HEK293 (cell line): ENCODE data around the gene RPL35.

ENCODE experiments used
- SP2 ChIP-seq: fragments of 450-650 bp; formaldehyde crosslinking; IDR thresholded peaks from 2 replicates; pipeline ENCODE4 v1.5.1; 2016; ENCODE audit warnings: missing biosample characterization, missing genetic modification characterization
- TCF7L2 ChIP-seq: IDR thresholded peaks from 2 replicates; pipeline ENCODE4 v1.6.1; 2011; ENCODE audit warnings: low read depth, mild to moderate bottlenecking, inconsistent platforms, low read length, moderate library complexity, borderline replicate concordance
- ZNF138 ChIP-seq: fragments of 450-650 bp; formaldehyde crosslinking; IDR thresholded peaks from 2 replicates; pipeline ENCODE4 v1.5.1; 2016; ENCODE audit warnings: missing biosample characterization, missing genetic modification characterization, borderline replicate concordance
- ZNF214 ChIP-seq: fragments of 450-650 bp; formaldehyde crosslinking; IDR thresholded peaks from 2 replicates; pipeline ENCODE4 v1.5.1; 2017; ENCODE audit warnings: missing biosample characterization, mild to moderate bottlenecking, missing genetic modification characterization, borderline replicate concordance
- ZNF660 ChIP-seq: fragments of 450-650 bp; IDR thresholded peaks from 2 replicates; pipeline ENCODE4 v1.5.1; 2018; ENCODE audit warnings: missing biosample characterization, mild to moderate bottlenecking, missing genetic modification characterization
- ZNF747 ChIP-seq: fragments of 450-650 bp; formaldehyde crosslinking; IDR thresholded peaks from 2 replicates; pipeline ENCODE4 v1.5.1; 2016; ENCODE audit warnings: missing biosample characterization, missing genetic modification characterization
- TF ChIP-seq, protein P1 (sequence below): fragments of 450-650 bp; formaldehyde crosslinking; conservative IDR thresholded peaks from 2 replicates; pipeline ENCODE4 v1.5.1; 2016; ENCODE audit warnings: low read depth, missing biosample characterization, missing genetic modification characterization

DNA sequence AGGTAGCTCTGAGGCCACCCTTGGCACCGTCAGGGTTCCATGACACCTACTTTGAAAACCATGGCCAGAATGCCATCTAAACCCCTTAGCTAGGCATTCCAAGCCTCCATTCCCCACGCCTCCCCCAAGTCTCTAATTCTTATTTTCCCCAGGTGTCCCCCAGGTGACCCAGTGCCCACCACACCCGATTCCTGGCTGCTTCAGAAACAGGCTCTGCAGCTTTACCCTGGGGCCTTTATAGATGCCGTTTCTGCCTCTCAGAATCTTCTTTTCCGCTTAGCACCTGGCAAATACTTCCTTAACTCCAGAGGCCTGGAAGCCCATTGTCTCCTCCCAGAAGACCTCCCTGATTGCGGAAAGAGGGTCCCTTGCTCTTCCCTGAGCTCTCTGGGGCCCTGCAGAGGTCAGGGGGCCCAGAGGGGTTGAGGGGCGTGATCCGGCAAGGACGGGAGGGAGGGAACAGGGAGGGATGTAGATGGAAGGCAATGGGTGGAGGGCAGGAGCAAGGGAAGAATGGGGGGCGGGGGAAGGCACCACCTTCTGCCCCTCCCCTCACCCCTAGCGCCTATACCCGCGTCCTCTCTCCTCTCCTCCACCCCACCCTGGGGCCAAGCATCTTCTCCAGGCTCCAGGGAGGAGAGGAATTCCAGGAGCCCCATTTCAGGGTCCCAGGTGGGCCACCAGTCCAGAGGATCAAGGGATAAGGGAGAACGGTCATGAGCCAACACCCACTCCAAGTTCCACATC is 20.5 kb downstream of the RPL35 start:
- TF ChIP-seq SP2 (tag by site-specific recombination): no peak
- no peak for TF ChIP-seq ZNF747 (tag by site-specific recombination)
- TF ChIP-seq ZNF138 (tag by site-specific recombination): no peak
- no peak for TF ChIP-seq ZNF214
- TF ChIP-seq ZNF660: no peak
- TF ChIP-seq, protein P1, sequence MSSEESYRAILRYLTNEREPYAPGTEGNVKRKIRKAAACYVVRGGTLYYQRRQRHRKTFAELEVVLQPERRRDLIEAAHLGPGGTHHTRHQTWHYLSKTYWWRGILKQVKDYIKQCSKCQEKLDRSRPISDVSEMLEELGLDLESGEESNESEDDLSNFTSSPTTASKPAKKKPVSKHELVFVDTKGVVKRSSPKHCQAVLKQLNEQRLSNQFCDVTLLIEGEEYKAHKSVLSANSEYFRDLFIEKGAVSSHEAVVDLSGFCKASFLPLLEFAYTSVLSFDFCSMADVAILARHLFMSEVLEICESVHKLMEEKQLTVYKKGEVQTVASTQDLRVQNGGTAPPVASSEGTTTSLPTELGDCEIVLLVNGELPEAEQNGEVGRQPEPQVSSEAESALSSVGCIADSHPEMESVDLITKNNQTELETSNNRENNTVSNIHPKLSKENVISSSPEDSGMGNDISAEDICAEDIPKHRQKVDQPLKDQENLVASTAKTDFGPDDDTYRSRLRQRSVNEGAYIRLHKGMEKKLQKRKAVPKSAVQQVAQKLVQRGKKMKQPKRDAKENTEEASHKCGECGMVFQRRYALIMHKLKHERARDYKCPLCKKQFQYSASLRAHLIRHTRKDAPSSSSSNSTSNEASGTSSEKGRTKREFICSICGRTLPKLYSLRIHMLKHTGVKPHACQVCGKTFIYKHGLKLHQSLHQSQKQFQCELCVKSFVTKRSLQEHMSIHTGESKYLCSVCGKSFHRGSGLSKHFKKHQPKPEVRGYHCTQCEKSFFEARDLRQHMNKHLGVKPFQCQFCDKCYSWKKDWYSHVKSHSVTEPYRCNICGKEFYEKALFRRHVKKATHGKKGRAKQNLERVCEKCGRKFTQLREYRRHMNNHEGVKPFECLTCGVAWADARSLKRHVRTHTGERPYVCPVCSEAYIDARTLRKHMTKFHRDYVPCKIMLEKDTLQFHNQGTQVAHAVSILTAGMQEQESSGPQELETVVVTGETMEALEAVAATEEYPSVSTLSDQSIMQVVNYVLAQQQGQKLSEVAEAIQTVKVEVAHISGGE (tag by site-specific recombination): no peak
- TF ChIP-seq TCF7L2: no peak
